ENCODE measurements around the gene BCL2L15.

BCL2L15 gene

GRCh38 chr1:113931451-113931851 is 44.1 kb upstream of the BCL2L15 start:
- ChIA-PET POLR2A (interaction anchor here (0.9 to 5.3 kb wide), 2 partner anchors 17 to 26 kb away, joined by 3 to 84 read pairs; partner anchors contain the start of genes AP4B1 and DCLRE1B), CTCF (interaction anchor here (0.6 to 1.4 kb wide), 4 partner anchors 18 to 351 kb away, joined by 3 to 6 read pairs (median 4); no protein-coding TSS in a partner anchor)
- TF ChIP-seq ZNF629 (tag by site-specific recombination; IDR thresholded peaks at IDR 0.05) (peak; percentile 11; the same call in 1 of the 2 replicates), TSHZ1 (tag by site-specific recombination; IDR thresholded peaks at IDR 0.05; ENCODE audit: borderline replicate concordance) (no peak), FEZF1 (tag by site-specific recombination; IDR thresholded peaks at IDR 0.05) (peak; percentile 23; the same call in 1 of the 2 replicates), PRDM6 (tag by site-specific recombination; IDR thresholded peaks at IDR 0.05) (peak; percentile 91), MYNN (tag by site-specific recombination; IDR thresholded peaks at IDR 0.05; ENCODE audit: borderline replicate concordance) (peak; percentile 47; the same call in 1 of the 2 replicates), ZBTB10 (tag by site-specific recombination; IDR thresholded peaks at IDR 0.05) (no peak), IKZF3 (tag by site-specific recombination; IDR thresholded peaks at IDR 0.05) (0 out of 2 replicates have a peak, but pooled peaks have one; percentile 2), ZXDB (tag by site-specific recombination; IDR thresholded peaks at IDR 0.05) (peak; percentile 51; the same call in 1 of the 2 replicates)
- Histone ChIP-seq H3K4me1 (ENCODE audit: control insufficient read depth, insufficient read depth, low read length) (peaks cover 3% of the 10 kb centered on the region), H3K4me3 (ENCODE audit: low read depth, low read length) (peak overlapping the region; percentile 6; the same call in 1 of the 2 replicates), H3K9me3 (ENCODE audit: control insufficient read depth, insufficient read depth, low read depth, low read length) (no peaks in the 10 kb centered on the region), H3K36me3 (ENCODE audit: control insufficient read depth in 2 of 2, insufficient read depth in 1 of 2, low read length in 2 of 2) (no peaks in the 10 kb centered on the region), H3K27ac (ENCODE audit: extremely low read depth, low read depth, low read length) (0 out of 2 replicates have a peak overlapping the region, but pooled peaks have one; percentile 6)

- Histone ChIP-seq H3K9me3 (ENCODE audit: control insufficient read depth, insufficient read depth, low read depth, low read length) (no peaks in the 10 kb centered on the region), H3K27ac (ENCODE audit: extremely low read depth, low read depth, low read length) (peak overlapping the region; percentile 51), H3K4me1 (ENCODE audit: control insufficient read depth, insufficient read depth, low read length) (peaks cover 3% of the 10 kb centered on the region), H3K4me3 (ENCODE audit: low read depth, low read length) (peak overlapping the region; percentile 96), H3K36me3 (ENCODE audit: control insufficient read depth in 2 of 2, insufficient read depth in 1 of 2, low read length in 2 of 2) (no peaks in the 10 kb centered on the region)
- POLR2A ChIA-PET = interaction anchor here (0.6 to 5.3 kb wide), 6 partner anchors 8 to 172 kb away, joined by 3 to 84 read pairs (median 4); partner anchors contain the start of genes AP4B1, DCLRE1B and PHTF1
- CTCF ChIA-PET = interaction anchor here (0.5 to 2.1 kb wide), 13 partner anchors 13 to 1212 kb away, joined by 3 to 8 read pairs (median 4); partner anchors contain the start of gene AP4B1
- peak; percentile 46 for TF ChIP-seq PATZ1 (tag by site-specific recombination; IDR thresholded peaks at IDR 0.05)
- TF ChIP-seq SP7 (tag by site-specific recombination; IDR thresholded peaks at IDR 0.05) = peak; percentile 86
- no peak for TF ChIP-seq ZNF830 (tag by site-specific recombination; IDR thresholded peaks at IDR 0.05; ENCODE audit: low read depth)
- TF ChIP-seq RBAK (tag by site-specific recombination; IDR thresholded peaks at IDR 0.05) = no peak
- TF ChIP-seq ZNF37A (tag by site-specific recombination; IDR thresholded peaks at IDR 0.05) = no peak
- peak; percentile 33 for TF ChIP-seq FEZF1 (tag by site-specific recombination; IDR thresholded peaks at IDR 0.05)
- 0 out of 2 replicates have a peak, but pooled peaks have one; percentile 48 for TF ChIP-seq ZFP69B (tag by site-specific recombination; IDR thresholded peaks at IDR 0.05)
- TF ChIP-seq MYNN (tag by site-specific recombination; IDR thresholded peaks at IDR 0.05; ENCODE audit: borderline replicate concordance) = peak; percentile 86
- TF ChIP-seq PRDM10 (tag by site-specific recombination; IDR thresholded peaks at IDR 0.05) = peak; percentile 98
- TF ChIP-seq ZNF561 (tag by site-specific recombination; IDR thresholded peaks at IDR 0.05; ENCODE audit: borderline replicate concordance) = no peak
- TF ChIP-seq ZNF707 (tag by site-specific recombination; IDR thresholded peaks at IDR 0.05) = no peak
- 0 out of 2 replicates have a peak, but pooled peaks have one; percentile 33 for TF ChIP-seq ZNF366 (tag by site-specific recombination; conservative IDR thresholded peaks at IDR 0.05)
Observed at GRCh38 chr1:113930499-113931161, 43.2 kb upstream of the BCL2L15 start.
